Activated CD4-positive, alpha-beta T cell treated with anti-CD3 and anti-CD28 coated beads, Interleukin-2, amount 50 U/mL, for 4 hours (primary cell): ENCODE measurements around the gene SBDS.
"Not testable (repeated sequence)": the region's sequence is repeated elsewhere in the genome, so short reads cannot be mapped to it uniquely, and the experiment has no call there.

Source experiments
- DNase-seq, 2 experiments: peaks; one replicate each; pipeline ENCODE4 v3.0.0-alpha.2; 2020

The SBDS gene

DNA sequence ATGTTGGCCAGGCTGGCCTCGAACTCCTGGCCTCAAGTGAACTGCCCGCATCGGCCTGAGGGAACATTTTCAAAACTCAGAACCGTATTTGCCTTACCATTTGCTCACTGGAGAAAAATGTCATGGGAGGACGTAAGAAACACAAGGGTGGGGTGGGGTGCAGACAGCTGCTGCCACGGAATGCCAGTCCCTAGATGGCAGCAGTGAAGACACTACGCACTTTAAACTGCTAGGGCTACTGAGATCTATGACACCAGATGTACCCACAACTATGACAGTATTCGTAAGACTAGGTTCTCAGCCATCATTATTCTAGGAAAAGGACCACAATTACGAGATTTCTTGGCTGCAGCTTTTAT lies 716 bp downstream of the SBDS start:
- DNase-seq = peak; percentile 36 to 48

GRCh38 chr7:66994051-66994450 lies 1.3 kb downstream of the SBDS start:
- DNase-seq = not testable (repeated sequence)

- DNase-seq = not testable (repeated sequence)
Observed at GRCh38 chr7:66989552-66989951, 5.8 kb downstream of the SBDS start.

DNA sequence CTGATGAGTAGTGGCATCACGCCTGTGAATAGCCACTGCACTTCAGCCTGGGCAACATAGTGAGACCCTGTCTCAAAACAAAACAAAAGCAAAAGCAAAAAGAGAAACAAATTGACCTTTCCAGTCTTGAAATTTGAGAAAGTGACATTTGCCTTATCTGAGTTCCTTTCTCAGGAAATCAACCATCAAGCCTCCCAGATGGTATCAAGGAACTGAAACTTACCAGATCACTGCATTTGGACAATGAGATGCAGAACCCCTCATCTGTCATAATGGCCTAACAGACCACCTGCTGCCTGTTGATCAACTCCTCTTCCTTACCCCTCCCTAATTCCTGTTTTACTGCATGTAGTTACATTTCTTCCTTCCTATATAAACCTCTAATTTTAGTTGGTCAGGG lies 15.1 kb downstream of the SBDS start:
- not testable (repeated sequence) for DNase-seq

DNA sequence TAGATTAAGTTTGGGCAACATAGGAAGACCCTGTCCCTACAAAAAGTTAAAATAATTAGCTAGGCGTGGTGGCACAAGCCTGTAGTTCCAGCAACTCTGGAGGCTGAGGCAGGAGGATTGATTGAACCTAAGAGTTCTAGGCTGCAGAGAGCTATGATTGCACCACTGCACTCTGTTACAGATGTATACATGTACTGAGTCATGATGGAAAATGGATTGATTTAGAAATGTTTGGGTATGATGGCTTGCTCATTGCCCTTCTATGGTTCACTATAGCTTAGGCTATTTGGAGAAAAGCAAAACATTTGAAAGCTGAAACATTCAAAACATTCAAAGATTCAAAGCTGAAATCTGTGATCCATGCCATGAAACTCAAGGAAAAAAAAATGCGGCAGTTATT lies 16.4 kb downstream of the SBDS start:
- not testable (repeated sequence) for DNase-seq

DNA sequence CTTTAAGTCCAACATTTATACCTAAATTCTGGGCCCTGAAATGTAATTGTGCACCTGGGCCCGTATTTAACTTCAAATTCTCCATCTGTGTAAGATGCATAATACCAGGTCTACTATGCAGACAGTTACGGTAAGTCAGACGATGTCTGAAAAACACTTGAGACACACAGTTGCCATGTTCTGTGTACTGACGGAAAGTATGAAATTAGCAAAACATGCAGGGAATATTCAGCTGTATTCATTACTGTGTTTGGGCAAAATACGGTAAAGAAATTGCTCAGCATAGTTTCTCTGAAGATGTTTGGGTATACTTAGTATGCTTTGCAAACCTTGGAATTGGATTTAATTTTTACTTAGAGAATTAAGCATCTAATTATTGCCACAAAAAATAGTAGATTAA lies 17.1 kb downstream of the SBDS start:
- not testable (repeated sequence) for DNase-seq

GRCh38 chr7:66974986-66975590 lies 20.3 kb downstream of the SBDS start:
- no peak for DNase-seq

GRCh38 chr7:66970310-66970709 lies 25.1 kb downstream of the SBDS start:
- no peak for DNase-seq

DNA sequence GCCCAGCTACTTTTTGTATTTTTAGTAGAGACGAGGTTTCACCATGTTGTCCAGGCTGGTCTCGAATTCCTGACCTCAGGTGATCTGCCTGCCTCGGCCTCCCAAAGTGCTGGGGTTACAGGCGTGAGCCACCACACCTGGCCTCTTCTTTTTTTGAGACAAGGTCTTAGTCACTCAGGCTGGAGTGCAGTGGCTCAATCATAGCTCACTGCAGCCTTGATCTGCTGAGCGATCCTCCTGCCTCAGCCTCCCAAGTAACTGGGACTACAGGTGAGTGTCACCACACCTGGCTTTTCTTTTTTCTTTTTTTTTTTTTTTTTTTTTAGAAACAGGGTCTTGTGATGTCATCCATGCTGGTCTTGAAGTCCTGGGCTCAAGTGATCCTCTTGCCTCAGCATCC lies 26.4 kb downstream of the SBDS start:
- DNase-seq = not testable (repeated sequence)

GRCh38 chr7:66967029-66967428 lies 28.4 kb downstream of the SBDS start:
- no peak for DNase-seq

- no peak for DNase-seq
Observed at GRCh38 chr7:66964411-66964810, 31.0 kb downstream of the SBDS start.

DNA sequence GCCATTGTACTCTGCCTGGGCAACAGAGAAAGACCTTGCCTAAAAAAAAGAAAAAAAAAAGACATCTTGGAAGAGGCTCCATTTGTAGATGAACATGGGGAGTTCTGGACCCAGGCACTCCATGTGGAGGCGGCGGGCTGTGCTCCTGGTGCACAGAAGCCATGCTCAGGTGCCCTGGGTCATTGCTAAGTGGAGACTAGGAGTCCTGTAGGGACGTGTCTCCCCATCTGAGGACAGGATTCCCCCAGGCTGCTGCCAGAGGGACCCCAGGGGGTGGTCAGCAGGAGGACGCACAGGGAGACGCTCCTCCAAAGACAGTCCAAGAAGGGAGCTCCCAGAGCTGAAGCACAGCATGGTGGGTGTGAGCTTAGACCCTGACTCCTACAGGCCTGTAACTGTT lies 34.3 kb downstream of the SBDS start:
- DNase-seq = no peak

- no peak for DNase-seq
Observed at GRCh38 chr7:66960192-66960591, 35.2 kb downstream of the SBDS start.

DNA sequence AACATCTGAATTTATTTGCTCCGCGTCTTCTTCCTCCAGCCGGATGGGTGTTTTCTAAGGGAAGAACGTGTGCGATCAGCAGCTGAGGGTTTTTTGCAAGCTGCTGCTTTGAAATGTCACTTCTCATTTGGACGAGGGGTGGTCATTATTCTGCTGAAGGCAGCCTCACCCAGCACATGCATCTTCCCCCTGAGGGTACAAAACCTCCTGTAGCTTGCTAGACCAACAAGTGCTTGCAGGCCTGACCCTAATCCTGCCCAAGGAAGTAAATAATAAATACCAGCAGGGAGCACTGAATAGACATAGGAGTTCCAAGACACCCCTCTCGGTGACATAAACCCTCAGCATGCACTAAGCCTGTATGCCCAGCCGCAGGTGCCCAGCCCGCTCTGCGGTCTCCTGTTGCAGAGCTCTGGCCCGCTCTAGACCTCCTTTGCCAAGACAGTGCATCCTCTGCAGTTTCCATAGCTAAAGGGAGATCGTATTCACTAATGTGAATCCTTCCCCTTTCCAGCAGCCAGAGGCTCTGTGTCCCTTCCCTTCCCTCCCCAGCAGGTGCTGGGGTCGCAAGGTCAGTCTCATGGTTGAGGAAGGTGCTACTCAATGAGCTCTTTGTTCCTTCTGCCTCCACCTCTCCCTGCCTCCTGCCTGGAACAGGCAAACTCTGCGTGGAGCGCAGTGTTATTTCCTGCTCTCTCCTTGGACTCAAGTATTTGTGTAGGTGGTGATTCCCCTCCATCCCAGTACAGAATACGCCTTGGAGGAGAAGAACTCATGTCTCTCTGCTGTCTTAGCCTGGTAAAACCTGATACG lies 36.6 kb downstream of the SBDS start:
- no peak for DNase-seq

DNA sequence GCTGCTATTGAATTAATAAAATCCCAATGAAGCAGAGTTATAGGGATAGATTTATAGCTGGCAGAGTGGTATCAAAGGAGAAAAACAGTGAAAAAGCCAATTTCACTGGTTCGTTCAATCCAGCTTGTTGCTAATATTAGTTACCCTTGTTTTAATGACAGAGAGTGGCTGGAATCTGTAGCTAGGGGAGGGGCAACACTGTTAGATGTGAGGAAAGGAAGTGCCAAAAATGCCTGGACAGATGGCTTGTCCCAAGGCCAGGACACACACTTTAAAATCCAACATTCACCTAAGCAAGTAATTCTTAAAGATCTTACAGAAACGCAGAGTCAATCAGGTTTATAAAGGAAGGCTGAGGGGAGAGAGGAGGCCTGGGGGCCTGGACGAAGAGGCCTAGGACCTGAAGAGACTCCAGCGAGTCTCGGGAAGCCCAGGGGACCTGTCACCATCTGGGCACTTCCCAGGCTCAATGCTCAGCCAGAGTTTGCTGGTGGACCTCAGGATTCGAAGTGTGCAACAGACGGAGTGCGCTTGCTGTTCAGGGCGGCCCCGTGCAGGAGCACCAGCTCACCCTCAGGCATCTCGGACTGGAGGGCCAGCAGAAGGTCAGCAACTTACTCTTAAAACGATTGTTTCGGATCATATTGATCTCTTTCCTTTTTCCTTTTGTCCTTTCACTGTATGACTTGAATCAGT lies 37.6 kb downstream of the SBDS start:
- no peak for DNase-seq

GRCh38 chr7:66953044-66953427 lies 42.4 kb downstream of the SBDS start:
- no peak for DNase-seq

DNA sequence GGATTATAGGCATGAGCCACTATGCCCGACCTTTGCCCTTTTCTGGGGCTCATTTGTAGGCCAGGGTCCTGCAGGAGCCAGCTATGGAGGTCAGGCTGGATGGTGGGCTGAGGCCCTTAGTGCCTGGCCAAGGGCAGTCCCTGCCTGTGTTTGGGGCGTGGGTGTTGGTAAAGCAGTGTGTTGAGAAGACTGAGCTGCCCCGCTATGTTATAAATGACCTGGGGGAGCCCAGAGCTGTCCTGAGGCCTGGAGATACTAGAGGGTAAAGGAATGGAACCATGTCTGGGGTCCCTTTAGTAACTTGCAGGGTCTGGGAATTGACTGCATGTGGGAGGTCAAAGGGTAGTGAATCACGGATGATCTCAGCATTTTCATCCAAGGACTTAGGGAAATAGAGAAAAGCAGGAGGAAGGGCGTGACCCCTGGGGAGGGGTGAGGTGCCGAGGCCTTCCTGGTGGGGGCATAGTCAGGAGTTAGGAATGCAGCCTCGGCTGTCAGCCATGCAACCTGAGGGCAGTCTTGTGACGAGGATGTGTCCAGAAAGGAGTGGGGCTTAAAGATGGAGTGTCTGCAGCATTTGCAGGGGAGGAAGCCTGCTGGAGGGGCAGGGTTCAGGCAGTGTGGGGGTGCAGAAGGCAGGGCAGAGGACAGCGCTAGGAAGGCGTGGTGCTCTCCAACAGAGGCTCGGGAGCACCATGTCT lies 42.9 kb downstream of the SBDS start:
- no peak for DNase-seq

GRCh38 chr7:66950763-66951162 lies 44.6 kb downstream of the SBDS start:
- DNase-seq = no peak

DNA sequence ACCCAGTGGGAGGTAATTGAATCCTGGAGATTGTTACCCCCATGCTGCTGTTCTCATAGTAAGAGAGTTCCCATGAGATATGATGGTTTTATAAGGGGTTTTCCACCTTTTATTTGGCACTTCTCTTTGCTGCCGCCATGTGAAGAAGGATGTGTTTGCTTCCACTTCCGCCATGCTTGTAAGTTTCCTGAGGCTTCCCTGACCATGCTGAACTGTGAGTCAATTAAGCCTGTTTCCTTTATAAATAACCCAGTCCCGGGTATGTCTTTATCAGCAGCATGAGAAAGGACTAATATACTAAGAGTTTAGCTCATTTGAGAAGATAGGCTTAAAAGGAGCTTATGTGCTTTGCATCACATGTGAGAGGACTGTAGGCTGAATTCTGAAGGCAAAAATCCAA lies 45.1 kb downstream of the SBDS start:
- DNase-seq = no peak

DNA sequence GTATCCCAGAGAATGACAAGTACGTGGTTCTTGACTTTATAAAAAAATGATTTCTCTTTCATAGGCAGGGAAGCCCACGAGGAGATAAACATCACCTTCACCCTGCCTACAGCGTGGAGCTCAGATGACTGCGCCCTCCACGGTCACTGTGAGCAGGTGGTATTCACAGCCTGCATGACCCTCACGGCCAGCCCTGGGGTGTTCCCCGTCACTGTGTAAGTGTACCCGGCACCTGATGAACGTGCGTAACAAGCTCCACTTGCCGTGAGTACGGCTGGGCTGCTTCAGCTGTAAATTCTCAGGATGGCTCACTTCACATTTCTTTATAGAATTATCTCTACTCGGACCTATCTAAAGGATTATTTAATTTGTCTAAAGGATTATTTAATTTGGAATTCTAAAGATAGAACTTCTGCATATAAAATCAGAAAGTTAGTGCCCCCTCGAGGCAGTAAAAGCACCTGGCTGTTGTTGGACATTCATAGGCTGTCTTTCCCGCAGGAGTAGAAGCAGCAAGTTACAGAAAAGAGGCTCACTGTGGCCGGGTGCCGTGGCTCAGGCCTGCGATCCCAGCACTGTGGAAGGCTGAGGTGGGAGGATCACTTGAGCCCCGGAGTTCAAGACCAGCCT lies 46.8 kb downstream of the SBDS start:
- DNase-seq = no peak

- no peak for DNase-seq
Observed at GRCh38 chr7:66946545-66946944, 48.8 kb downstream of the SBDS start.

GRCh38 chr7:66939325-66939724 lies 56.1 kb downstream of the SBDS start:
- no peak for DNase-seq

- no peak for DNase-seq
Observed at GRCh38 chr7:66937940-66938339, 57.4 kb downstream of the SBDS start.
